GM19193 (cell line): Measurements from ENCODE around the gene C1QTNF9B.

Source experiments
- POLR2A ChIP-seq: IDR thresholded peaks from 4 replicates; pipeline ENCODE4 v1.6.1; 2011; ENCODE audit not compliant: insufficient read depth, insufficient read length; ENCODE audit errors: extremely low read depth

C1QTNF9B gene

GRCh38 chr13:23867027-23867491 is 30.2 kb downstream of the C1QTNF9B start:
- no peak for TF ChIP-seq POLR2A

- no peak for TF ChIP-seq POLR2A
Measured at GRCh38 chr13:23866420-23867026, 30.8 kb downstream of the C1QTNF9B start.

DNA sequence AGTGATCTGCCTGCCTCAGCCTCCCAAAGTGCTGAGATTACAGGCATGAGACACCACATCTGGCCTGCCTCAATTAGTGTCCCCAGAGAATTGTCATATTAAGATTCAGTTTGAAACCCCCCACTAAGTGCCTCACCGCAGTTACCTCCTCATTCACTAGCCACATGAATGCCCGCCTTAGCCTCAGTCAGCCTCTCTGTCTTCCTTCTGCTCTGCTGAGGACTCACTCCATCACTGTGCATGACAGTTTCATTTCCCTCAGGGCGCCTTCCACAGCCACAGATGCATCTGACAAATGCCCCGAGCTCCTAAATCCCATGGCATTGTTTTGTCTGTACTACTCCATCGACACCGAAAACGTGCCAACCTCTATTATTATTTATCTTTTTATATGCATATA is 31.4 kb downstream of the C1QTNF9B start:
- TF ChIP-seq POLR2A: no peak

DNA sequence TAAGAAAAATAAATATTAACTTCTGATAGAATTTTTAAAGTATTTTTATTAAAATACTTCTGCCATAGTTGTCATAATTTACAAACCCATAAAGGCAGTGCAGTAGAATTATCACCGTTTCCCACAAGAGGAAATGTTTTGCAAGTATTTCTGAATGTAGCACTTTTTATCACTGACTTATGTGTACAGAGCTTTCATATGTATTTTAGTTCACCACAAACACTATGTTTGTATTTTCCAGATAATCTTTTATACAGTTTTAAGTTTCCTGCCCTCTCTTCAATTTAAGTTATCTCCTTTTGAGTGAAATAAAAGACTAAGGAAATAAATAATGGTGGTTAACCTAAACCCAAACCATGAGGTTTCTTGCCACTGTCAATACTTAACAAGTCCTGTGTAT is 32.3 kb downstream of the C1QTNF9B start:
- no peak for TF ChIP-seq POLR2A

DNA sequence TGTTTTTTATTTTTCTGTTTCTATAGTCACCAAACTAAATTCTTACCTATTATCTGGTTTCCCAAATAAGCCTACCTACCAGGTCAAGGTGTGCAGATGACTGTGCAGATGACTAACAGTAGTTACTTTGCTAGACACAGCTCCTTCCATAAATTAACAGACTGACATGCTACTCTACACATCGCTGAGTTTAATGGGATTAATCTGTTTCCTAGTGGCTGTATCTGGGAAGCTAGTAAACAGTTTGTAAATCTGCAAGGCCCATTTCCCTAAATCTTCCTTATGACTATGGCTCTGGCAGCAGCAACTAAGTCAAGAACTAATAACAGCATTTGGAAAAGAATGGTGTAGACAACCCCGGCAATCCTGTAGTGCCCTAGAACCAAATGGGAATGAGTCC is 36.0 kb downstream of the C1QTNF9B start:
- no peak for TF ChIP-seq POLR2A

DNA sequence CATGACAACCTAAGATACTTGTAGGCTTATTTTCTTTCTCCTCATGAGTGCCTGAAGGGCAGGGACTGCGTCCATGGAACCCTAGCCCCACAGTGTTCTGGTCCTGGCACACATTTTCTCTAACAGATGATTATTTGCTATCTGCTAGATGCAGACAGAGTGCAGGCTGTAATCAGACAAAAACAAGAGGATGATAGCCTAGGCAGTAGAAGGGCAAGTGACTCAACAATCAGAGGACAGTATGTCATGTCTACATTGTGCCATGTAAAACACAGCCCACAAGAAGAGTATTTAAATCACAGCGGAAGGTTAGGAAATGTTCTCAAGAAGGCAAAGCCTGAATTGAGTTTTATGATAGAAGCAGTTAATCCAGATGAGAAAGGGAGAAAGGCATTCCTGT is 37.4 kb downstream of the C1QTNF9B start:
- TF ChIP-seq POLR2A: no peak

DNA sequence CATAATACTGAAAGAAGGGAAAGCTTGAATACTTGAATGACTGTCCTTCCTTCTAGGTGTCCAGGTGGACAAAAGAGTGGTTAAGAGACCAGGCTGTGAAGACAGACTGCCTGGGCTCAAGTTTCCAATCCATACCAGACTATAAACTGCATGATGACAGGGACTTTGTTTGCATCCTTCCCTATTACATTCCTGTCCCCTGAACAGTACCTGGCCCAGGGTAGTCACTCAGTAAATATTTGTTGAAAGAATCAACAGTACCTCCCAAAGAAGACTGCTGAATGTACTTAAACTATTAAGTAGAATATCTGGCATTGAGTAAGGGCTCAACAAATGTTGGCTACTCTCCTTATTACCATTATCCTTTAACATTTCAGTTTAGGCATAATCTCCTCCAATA is 37.8 kb downstream of the C1QTNF9B start:
- no peak for TF ChIP-seq POLR2A

- no peak for TF ChIP-seq POLR2A
Measured at GRCh38 chr13:23858546-23858945, 38.8 kb downstream of the C1QTNF9B start.

DNA sequence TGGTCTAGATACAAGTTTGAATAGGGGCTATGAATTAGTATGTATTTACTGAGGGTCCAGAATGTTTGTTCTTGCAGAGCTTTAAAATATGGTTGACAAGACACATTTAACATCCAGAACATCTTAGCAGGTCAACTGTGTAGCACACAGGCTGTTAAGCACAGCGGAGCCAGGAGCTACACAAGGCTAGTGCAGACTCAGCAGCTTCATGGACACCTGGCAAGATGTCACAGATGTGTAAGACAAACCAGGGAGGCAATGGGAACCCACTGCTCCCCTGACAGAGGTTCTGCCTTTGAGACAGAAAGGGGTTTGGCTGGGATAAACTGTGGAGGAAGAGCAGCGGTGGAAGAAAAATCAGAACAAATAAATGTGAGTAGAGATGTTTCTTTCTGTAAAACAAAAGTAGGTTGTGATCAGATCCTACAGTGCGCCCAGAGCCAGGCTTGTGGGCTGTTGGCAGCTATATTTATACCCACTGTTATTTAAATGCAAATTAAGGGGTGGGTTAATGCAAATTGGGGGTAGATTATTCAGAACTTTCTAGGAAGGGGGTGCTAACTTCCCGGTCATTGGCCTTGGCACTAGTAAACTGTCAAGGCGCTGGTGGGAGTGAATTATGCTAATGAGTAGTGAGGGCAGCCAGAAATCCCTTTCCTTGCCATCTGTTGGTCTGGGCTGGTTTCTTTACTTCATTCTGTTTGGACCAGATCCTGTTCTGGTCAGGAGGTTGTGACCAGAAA is 41.1 kb downstream of the C1QTNF9B start:
- no peak for TF ChIP-seq POLR2A

- TF ChIP-seq POLR2A: no peak
Measured at GRCh38 chr13:23855360-23855759, 41.9 kb downstream of the C1QTNF9B start.

- TF ChIP-seq POLR2A: no peak
Measured at GRCh38 chr13:23852351-23852750, 45.0 kb downstream of the C1QTNF9B start.

- no peak for TF ChIP-seq POLR2A
Measured at GRCh38 chr13:23851106-23851505, 46.2 kb downstream of the C1QTNF9B start.

- no peak for TF ChIP-seq POLR2A
Measured at GRCh38 chr13:23850134-23850533, 47.2 kb downstream of the C1QTNF9B start.

DNA sequence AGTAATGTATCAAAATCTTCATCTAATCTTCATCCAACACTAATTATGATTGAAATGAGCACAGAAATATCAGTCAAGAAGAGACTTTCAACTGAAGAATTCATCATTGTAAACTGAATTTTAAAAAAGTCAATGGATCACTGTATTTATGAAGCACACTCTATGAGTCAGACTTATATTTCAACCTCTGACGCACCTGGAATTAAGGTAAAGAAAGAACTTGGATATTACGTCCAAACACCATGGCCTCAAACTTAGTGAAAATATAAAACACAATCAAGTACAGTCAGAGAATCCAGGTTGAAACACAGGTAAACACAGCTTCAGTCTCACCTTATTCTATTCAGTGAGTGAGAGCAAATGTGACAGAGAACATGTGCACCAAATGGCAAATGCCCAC is 47.6 kb downstream of the C1QTNF9B start:
- TF ChIP-seq POLR2A: no peak

DNA sequence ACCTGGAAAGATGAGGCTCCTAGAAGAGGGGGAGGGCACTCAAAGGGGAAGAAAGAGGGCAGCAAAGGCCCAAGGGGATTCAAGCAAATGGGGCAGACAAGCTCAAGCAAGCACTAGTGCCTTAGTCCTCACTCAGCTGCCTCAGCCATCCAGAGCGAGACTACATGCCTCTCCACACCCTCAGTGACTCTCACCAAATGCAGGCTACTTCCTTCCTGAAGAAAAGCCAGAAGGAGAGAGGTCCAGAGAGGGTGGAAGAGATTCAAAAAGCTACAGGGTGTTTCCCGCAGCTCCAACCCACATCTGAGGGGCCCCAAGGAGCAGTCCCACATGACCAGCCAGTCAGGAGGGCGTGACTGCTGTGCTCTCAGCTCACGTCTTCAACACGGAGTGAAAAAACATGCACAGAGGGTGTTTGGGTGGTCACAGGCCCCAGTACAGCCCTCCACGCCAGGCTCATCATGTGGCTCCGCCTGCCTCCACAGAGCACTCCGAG is 48.6 kb downstream of the C1QTNF9B start:
- no peak for TF ChIP-seq POLR2A

DNA sequence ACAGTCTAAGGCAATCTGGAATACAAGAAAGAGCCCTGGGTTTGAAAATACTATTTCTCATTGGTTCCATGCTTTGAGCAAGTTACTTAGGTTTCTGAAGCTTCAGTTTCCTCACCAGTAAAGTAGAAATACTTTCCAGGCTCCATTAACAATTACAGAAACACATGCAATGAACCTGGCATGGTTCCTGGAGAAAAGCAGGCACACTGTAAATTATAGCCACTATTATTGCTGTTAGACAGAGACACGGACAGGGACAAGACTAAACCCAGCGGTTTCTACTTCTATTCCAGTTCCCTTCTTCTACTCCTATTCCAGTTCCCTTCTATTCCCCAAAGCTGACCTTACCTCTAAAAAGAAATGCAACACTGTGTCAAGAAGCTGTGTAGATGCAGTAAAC is 49.3 kb downstream of the C1QTNF9B start:
- no peak for TF ChIP-seq POLR2A
